GM06990 (cell line): ENCODE measurements around the gene EYS.

Experiments
- DNase-seq: peaks from one replicate; pipeline ENCODE4 v3.0.0-alpha.2; 2011; ENCODE audit not compliant: insufficient read length; ENCODE audit errors: extremely low read depth
- H3K27me3 ChIP-seq: replicated peaks from 2 replicates; pipeline ENCODE4 v1.6.0; 2011; ENCODE audit warnings: low read length; ENCODE audit not compliant: control insufficient read depth, insufficient read depth
- H3K36me3 ChIP-seq: 2 replicates; pipeline ENCODE4 v1.5.1; 2011; ENCODE audit warnings: low read length; ENCODE audit not compliant: control insufficient read depth, insufficient read depth
- H3K4me3 ChIP-seq: replicated peaks from 2 replicates; pipeline ENCODE4 v1.5.1; 2011; ENCODE audit warnings: low read depth, mild to moderate bottlenecking, control low read depth, low read length
- CTCF ChIP-seq: IDR thresholded peaks from 2 replicates; pipeline ENCODE4 v1.5.1; 2011; ENCODE audit warnings: low read length, control low read depth, mild to moderate bottlenecking, inconsistent platforms; ENCODE audit not compliant: insufficient read depth, poor library complexity, severe bottlenecking

Gene EYS

GRCh38 chr6:64281167-64281566 is 1425.9 kb downstream of the EYS start:
- no peak overlapping the region for H3K4me3 ChIP-seq
- no peak for TF ChIP-seq CTCF
- no peak for DNase-seq
- H3K27me3 ChIP-seq: no peaks in the 10 kb centered on the region
- no peaks in the 10 kb centered on the region for H3K36me3 ChIP-seq

GRCh38 chr6:64280569-64280968 is 1426.5 kb downstream of the EYS start:
- H3K27me3 ChIP-seq: no peaks in the 10 kb centered on the region
- no peaks in the 10 kb centered on the region for H3K36me3 ChIP-seq
- no peak overlapping the region for H3K4me3 ChIP-seq
- DNase-seq: no peak
- TF ChIP-seq CTCF: peak; percentile 49

GRCh38 chr6:64270083-64270482 is 1436.9 kb downstream of the EYS start:
- H3K36me3 ChIP-seq: no peaks in the 10 kb centered on the region
- H3K27me3 ChIP-seq: no peaks in the 10 kb centered on the region
- no peak for TF ChIP-seq CTCF
- no peak for DNase-seq
- no peak overlapping the region for H3K4me3 ChIP-seq

GRCh38 chr6:64266351-64266821 is 1440.6 kb downstream of the EYS start:
- no peaks in the 10 kb centered on the region for H3K27me3 ChIP-seq
- no peaks in the 10 kb centered on the region for H3K36me3 ChIP-seq
- no peak for TF ChIP-seq CTCF
- H3K4me3 ChIP-seq: no peak overlapping the region
- peak; percentile 66 for DNase-seq

- H3K4me3 ChIP-seq: no peak overlapping the region
- H3K36me3 ChIP-seq: no peaks in the 10 kb centered on the region
- H3K27me3 ChIP-seq: no peaks in the 10 kb centered on the region
- DNase-seq: no peak
- no peak for TF ChIP-seq CTCF
These were observed 1443.2 kb downstream of the EYS start for GRCh38 chr6:64263778-64264177.

- Histone ChIP-seq H3K27me3 (no peaks in the 10 kb centered on the region), H3K36me3 (no peaks in the 10 kb centered on the region), H3K4me3 (no peak overlapping the region)
- DNase-seq: no peak
- TF ChIP-seq CTCF: no peak
These were observed 1447.7 kb downstream of the EYS start for GRCh38 chr6:64259372-64259771.
